IMR-90 (cell line): Measurements from ENCODE around the gene TMC8. TPM values are rescaled to one million over a fixed set of nuclear protein-coding genes. Genes with fewer than 3 reads are reported as not detected.

Experiments used
- ATAC-seq: fragments of 200-7000 bp; cut with Tn5 transposase; 2 replicates; pipeline ENCODE4 v1.9.1; 2020; ENCODE audit warnings: low read depth, mild to moderate bottlenecking, moderate library complexity
- BruUV-seq: library from RNA; stranded (reverse); fragments of 400-500 nt; replicated peaks from 2 replicates; lab custom pipeline; 2021; lab: Mats Ljungman, UMichigan
- CTCF ChIA-PET: fragments of 300-600 bp; formaldehyde crosslinking; extraction: SDS; loops from one replicate; lab custom pipeline; 2021; ENCODE audit warnings: antibody characterized with exemption; lab: Yijun Ruan, JAX
- POLR2A ChIA-PET: fragments of 300-600 bp; sonication (Branson Sonifier 250); formaldehyde crosslinking; loops from one replicate; lab custom pipeline; 2022; ENCODE audit warnings: antibody characterized with exemption; ENCODE audit not compliant: unreplicated experiment; lab: Charles Lee
- DNase-seq: peaks from one replicate; pipeline ENCODE4 v3.0.0; 2013
- H2AFZ ChIP-seq: replicated peaks from 2 replicates; pipeline ENCODE3; 2013; ENCODE audit warnings: low read length, mild to moderate bottlenecking; ENCODE audit not compliant: poor library complexity
- H2AK5ac ChIP-seq: 2 replicates; pipeline ENCODE4 v1.6.1; 2013; ENCODE audit warnings: low read depth, low read length, inconsistent platforms
- H2AK9ac ChIP-seq: replicated peaks from 2 replicates; pipeline ENCODE3; 2013; ENCODE audit warnings: mild to moderate bottlenecking, low read depth, low read length, moderate library complexity; ENCODE audit not compliant: poor library complexity
- H2BK120ac ChIP-seq: 2 replicates; pipeline ENCODE4 v1.6.1; 2013; ENCODE audit warnings: low read depth, low read length, inconsistent platforms
- H2BK15ac ChIP-seq: 3 replicates; pipeline ENCODE4 v1.6.1; 2013; ENCODE audit warnings: low read depth, low read length, inconsistent platforms
- H2BK20ac ChIP-seq: 2 replicates; pipeline ENCODE4 v1.6.1; 2013; ENCODE audit warnings: low read depth, mild to moderate bottlenecking, inconsistent platforms, low read length, moderate library complexity
- H2BK5ac ChIP-seq: 2 replicates; pipeline ENCODE4 v1.6.1; 2013; ENCODE audit warnings: mild to moderate bottlenecking, low read depth, low read length, inconsistent platforms; ENCODE audit not compliant: poor library complexity, severe bottlenecking
- H3K14ac ChIP-seq: replicated peaks from 2 replicates; pipeline ENCODE4 v1.6.1; 2013; ENCODE audit warnings: low read depth, low read length, inconsistent platforms
- H3K18ac ChIP-seq: 2 replicates; pipeline ENCODE4 v1.6.1; 2013; ENCODE audit warnings: low read depth, low read length, control low read depth
- H3K23ac ChIP-seq: 2 replicates; pipeline ENCODE4 v1.6.1; 2013; ENCODE audit warnings: low read depth, low read length, inconsistent platforms
- H3K27ac ChIP-seq: 2 replicates; pipeline ENCODE4 v1.5.1; 2013; ENCODE audit warnings: mild to moderate bottlenecking, control low read depth, low read length; ENCODE audit not compliant: insufficient read depth
- H3K27me3 ChIP-seq: 2 replicates; pipeline ENCODE4 v1.6.1; 2013; ENCODE audit warnings: low read length; ENCODE audit not compliant: control insufficient read depth, insufficient read depth
- H3K36me3 ChIP-seq: 2 replicates; pipeline ENCODE4 v1.6.1; 2013; ENCODE audit warnings: low read length, mixed read lengths; ENCODE audit not compliant: control insufficient read depth, insufficient read depth
- H3K4ac ChIP-seq: 2 replicates; pipeline ENCODE4 v1.6.1; 2013; ENCODE audit warnings: low read depth, low read length, inconsistent platforms
- H3K4me1 ChIP-seq: 2 replicates; pipeline ENCODE4 v1.6.1; 2013; ENCODE audit warnings: low read length, mixed read lengths; ENCODE audit not compliant: control insufficient read depth, insufficient read depth
- H3K4me2 ChIP-seq: 2 replicates; pipeline ENCODE4 v1.6.1; 2013; ENCODE audit warnings: low read depth, mild to moderate bottlenecking, control low read depth, low read length, moderate library complexity
- H3K4me3 ChIP-seq: 2 replicates; pipeline ENCODE4 v1.5.1; 2013; ENCODE audit warnings: low read depth, mild to moderate bottlenecking, control low read depth, low read length, moderate library complexity; ENCODE audit not compliant: insufficient read depth
- H3K56ac ChIP-seq: 2 replicates; pipeline ENCODE4 v1.6.1; 2013; ENCODE audit warnings: low read length, inconsistent platforms; ENCODE audit not compliant: insufficient read depth; ENCODE audit errors: extremely low read depth
- H3K79me1 ChIP-seq, 2 experiments: 2 replicates each; pipeline ENCODE4 v1.6.1; 2013; ENCODE audit warnings: low read length in 2 of 2, inconsistent platforms in 1 of 2, low read depth in 1 of 2
- H3K9ac ChIP-seq: 2 replicates; pipeline ENCODE4 v1.6.1; 2013; ENCODE audit warnings: low read depth, low read length, control low read depth
- H3K9me1 ChIP-seq: 2 replicates; pipeline ENCODE4 v1.6.1; 2013; ENCODE audit warnings: low read length, inconsistent platforms; ENCODE audit not compliant: insufficient read depth
- H3K9me3 ChIP-seq: 2 replicates; pipeline ENCODE4 v1.6.1; 2013; ENCODE audit warnings: low read length; ENCODE audit not compliant: control insufficient read depth, insufficient read depth
- H4K20me1 ChIP-seq: 2 replicates; pipeline ENCODE4 v1.6.1; 2013; ENCODE audit warnings: low read length, inconsistent platforms; ENCODE audit not compliant: insufficient read depth
- H4K5ac ChIP-seq: 2 replicates; pipeline ENCODE4 v1.6.1; 2013; ENCODE audit warnings: mild to moderate bottlenecking, low read depth, low read length, control low read depth
- H4K8ac ChIP-seq, 2 experiments: 2 replicates each; pipeline ENCODE4 v1.6.1; 2013; ENCODE audit warnings: low read depth in 2 of 2, low read length in 2 of 2, control low read depth in 1 of 2, inconsistent platforms in 1 of 2
- H4K91ac ChIP-seq: 2 replicates; pipeline ENCODE4 v1.6.1; 2013; ENCODE audit warnings: low read depth, low read length, inconsistent platforms; ENCODE audit not compliant: insufficient read depth
- BHLHE40 ChIP-seq: fragments of 150-350 bp; IDR thresholded peaks from 2 replicates; pipeline ENCODE4 v1.6.1; 2016; ENCODE audit warnings: mild to moderate bottlenecking, low read depth, low read length
- CEBPB ChIP-seq: IDR thresholded peaks from 2 replicates; pipeline ENCODE4 v1.6.1; 2012; ENCODE audit warnings: low read depth, low read length, improper control_type of control experiment
- CHD1 ChIP-seq: IDR thresholded peaks from 2 replicates; pipeline ENCODE4 v1.6.1; 2012; ENCODE audit warnings: low read depth, low read length, improper control_type of control experiment
- CTCF ChIP-seq: conservative IDR thresholded peaks from 2 replicates; pipeline ENCODE4 v1.5.1; 2012; ENCODE audit warnings: mild to moderate bottlenecking, low read depth, low read length, improper control_type of control experiment
- ELK1 ChIP-seq: fragments of 150-350 bp; IDR thresholded peaks from 2 replicates; pipeline ENCODE4 v1.6.1; 2016; ENCODE audit warnings: low read depth, mild to moderate bottlenecking, low read length, moderate library complexity, borderline replicate concordance
- FOS ChIP-seq: fragments of 150-350 bp; IDR thresholded peaks from 2 replicates; pipeline ENCODE4 v1.6.1; 2016; ENCODE audit warnings: low read depth, low read length
- MAFK ChIP-seq: IDR thresholded peaks from 2 replicates; pipeline ENCODE4 v1.6.1; 2012; ENCODE audit warnings: low read depth, low read length, improper control_type of control experiment
- MAZ ChIP-seq: IDR thresholded peaks from 2 replicates; pipeline ENCODE4 v1.6.1; 2012; ENCODE audit warnings: low read depth, mild to moderate bottlenecking, low read length, improper control_type of control experiment, moderate library complexity, borderline replicate concordance
- MXI1 ChIP-seq: IDR thresholded peaks from 2 replicates; pipeline ENCODE4 v1.6.1; 2012; ENCODE audit warnings: low read depth, mild to moderate bottlenecking, low read length, moderate library complexity, borderline replicate concordance
- NFE2L2 ChIP-seq: fragments of 150-350 bp; IDR thresholded peaks from 2 replicates; pipeline ENCODE4 v1.6.1; 2016; ENCODE audit warnings: low read depth, mild to moderate bottlenecking, low read length
- POLR2A ChIP-seq: IDR thresholded peaks from 2 replicates; pipeline ENCODE4 v1.6.1; 2012; ENCODE audit warnings: mild to moderate bottlenecking, low read depth, low read length
- RAD21 ChIP-seq: IDR thresholded peaks from 2 replicates; pipeline ENCODE4 v1.6.1; 2012; ENCODE audit warnings: low read length, improper control_type of control experiment
- RCOR1 ChIP-seq: IDR thresholded peaks from 2 replicates; pipeline ENCODE4 v1.6.1; 2012; ENCODE audit warnings: mild to moderate bottlenecking, low read length, improper control_type of control experiment; ENCODE audit not compliant: insufficient replicate concordance
- RFX5 ChIP-seq: IDR thresholded peaks from 2 replicates; pipeline ENCODE4 v1.8.0; 2012; ENCODE audit warnings: low read depth, mild to moderate bottlenecking, low read length, moderate library complexity
- SMC3 ChIP-seq: fragments of 150-350 bp; IDR thresholded peaks from 2 replicates; pipeline ENCODE4 v1.6.1; 2016; ENCODE audit warnings: low read depth, mild to moderate bottlenecking, antibody characterized with exemption, low read length, moderate library complexity
- USF2 ChIP-seq: fragments of 150-350 bp; IDR thresholded peaks from 2 replicates; pipeline ENCODE4 v1.6.1; 2017; ENCODE audit warnings: mild to moderate bottlenecking, antibody characterized with exemption, low read length, low read depth
- WGBS, 2 experiments: methylation state at CpG; one replicate each; pipeline versions ENCODE4 v1.1.5 to v1.1.7; 2013; ENCODE audit warnings: missing lambda C conversion rate in 2 of 2; ENCODE audit not compliant: insufficient read length in 1 of 2; ENCODE audit errors: extremely low coverage in 2 of 2; 5-methylcytosine and 5-hydroxymethylcytosine counted together
- dilution Hi-C: fragments of 300-500 bp; cut with HindIII; formaldehyde crosslinking; loops from one replicate; pipeline ENCODE4 v1.14.3; 2018; ENCODE audit warnings: low sequenced_read_pairs; ENCODE audit not compliant: unreplicated experiment
- in situ Hi-C: fragments of 300-500 bp; cut with MboI; formaldehyde crosslinking; loops from 3 replicates; pipeline ENCODE4 v1.14.3; 2019; ENCODE audit warnings: low sequenced_read_pairs, inconsistent platforms, mixed read lengths
- intact Hi-C: fragments of 100-400 bp; cut with micrococcal nuclease; formaldehyde crosslinking; loops from 2 replicates; pipeline ENCODE4 v1.10.0; 2022
- polyA plus RNA-seq, 3 experiments: library from polyadenylated mRNA; depleted of rRNA; stranded (reverse); fragments of >200 nt; gene quantifications; 2 replicates each; pipeline ENCODE4 v1.2.3, GENCODE V29; 2012; ENCODE audit warnings: low replicate concordance in 1 of 3
- total RNA-seq: library from RNA; depleted of rRNA; stranded (reverse); fragments of >200 nt; gene quantifications from 2 replicates; pipeline ENCODE4 v1.2.3, GENCODE V29; 2012

Gene TMC8
- total and polyA plus RNA-seq, 2 of the 4 experiments (the other 2 are of a cell fraction) = not detected

DNA sequence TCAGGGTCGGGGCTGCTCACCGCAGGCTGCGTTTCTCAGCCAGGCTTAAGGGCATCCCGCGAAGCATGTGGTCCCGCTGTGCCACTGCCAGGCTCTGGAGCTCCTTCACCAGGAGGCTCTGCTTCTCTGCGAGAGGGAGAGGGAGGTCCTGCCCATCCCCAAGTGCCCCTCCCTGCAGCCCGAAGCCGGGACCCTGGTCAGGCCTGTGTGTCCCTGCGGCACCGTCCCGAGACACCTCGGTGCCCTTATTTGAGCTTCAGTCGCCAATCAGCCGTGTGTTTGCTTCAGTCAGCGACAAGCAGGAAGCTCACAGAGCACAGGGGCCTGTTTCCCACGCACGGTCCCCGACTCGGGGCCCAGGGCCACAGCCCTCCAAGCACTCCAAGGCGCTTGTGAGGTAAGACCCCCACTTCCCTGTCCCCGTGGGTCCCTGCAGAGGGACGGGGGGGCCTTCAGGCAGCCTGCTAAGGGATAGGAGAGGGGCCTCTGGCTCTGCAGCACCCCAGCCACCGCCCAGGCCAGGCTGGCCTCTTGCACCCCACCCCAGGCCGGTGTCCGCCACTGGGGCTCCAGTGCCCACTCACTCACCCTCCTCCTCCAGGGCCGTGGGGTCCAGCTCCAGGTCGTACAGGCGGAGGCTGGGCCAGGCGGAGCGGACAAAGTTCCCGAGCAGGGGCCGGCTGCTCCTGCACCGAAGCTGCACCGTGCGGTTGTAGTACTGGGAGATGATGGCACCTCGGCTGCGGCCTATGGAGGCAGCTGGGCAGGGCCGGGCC is 5.2 kb upstream of the TMC8 start:
- no peaks in the 10 kb centered on the region for H3K9me1 ChIP-seq
- 81% methylated on average over 16 of the region's 39 CpGs; no CpG with 5 or more reads in 1 of the 2 experiments for WGBS, 2 experiments
- H3K9ac ChIP-seq = no peak overlapping the region
- no peaks in the 10 kb centered on the region for H3K79me1 ChIP-seq
- no peak overlapping the region for H3K23ac ChIP-seq
- H2BK5ac ChIP-seq = no peak overlapping the region
- no peak overlapping the region for H3K18ac ChIP-seq
- H4K91ac ChIP-seq = no peak overlapping the region
- no peak overlapping the region for H4K5ac ChIP-seq
- CTCF ChIA-PET = no interaction called here
- no peak overlapping the region for H3K27ac ChIP-seq
- H2AK5ac ChIP-seq = no peak overlapping the region
- dilution Hi-C loops (no loop called here), in situ Hi-C loops (no loop called here), intact Hi-C loops (no loop called here)
- H3K4ac ChIP-seq = no peak overlapping the region
- TF ChIP-seq CEBPB = no peak
- TF ChIP-seq CHD1 = no peak
- no peak for TF ChIP-seq RFX5
- TF ChIP-seq CTCF = no peak
- TF ChIP-seq USF2 = no peak
- TF ChIP-seq ELK1 = no peak
- TF ChIP-seq NFE2L2 = no peak
- TF ChIP-seq MAFK = no peak
- no peak for TF ChIP-seq MXI1
- TF ChIP-seq SMC3 = no peak
- TF ChIP-seq MAZ = no peak
- TF ChIP-seq BHLHE40 = no peak
- no peak for TF ChIP-seq POLR2A
- TF ChIP-seq FOS = no peak
- no peak for TF ChIP-seq RCOR1
- TF ChIP-seq RAD21 = no peak
- H2BK20ac ChIP-seq = no peak overlapping the region
- no peak overlapping the region for H3K56ac ChIP-seq
- DNase-seq = no peak
- no peak overlapping the region for H4K8ac ChIP-seq
- H3K9me3 ChIP-seq = no peaks in the 10 kb centered on the region
- no peaks in the 10 kb centered on the region for H4K20me1 ChIP-seq
- no peaks in the 10 kb centered on the region for H3K36me3 ChIP-seq
- H3K4me3 ChIP-seq = no peak overlapping the region
- no peak overlapping the region for H2BK15ac ChIP-seq
- H3K27me3 ChIP-seq = peaks cover 36% of the 10 kb centered on the region
- peak overlapping the region; percentile 33 for H2AFZ ChIP-seq
- H3K14ac ChIP-seq = no peak overlapping the region
- no peak overlapping the region for H2AK9ac ChIP-seq
- no TSS peak for BruUV-seq
- H3K4me2 ChIP-seq = no peak overlapping the region
- peaks cover 2% of the 10 kb centered on the region; the same call in 1 of the 2 replicates for H3K4me1 ChIP-seq
- ATAC-seq = no peak
- POLR2A ChIA-PET = no interaction called here
- no peak overlapping the region for H2BK120ac ChIP-seq
